Neural progenitor cell (in vitro differentiated cells): Measurements from ENCODE around the gene JAKMIP2.

ENCODE experiments used
- EZH2phosphoT487 ChIP-seq: fragments of 200-600 bp; sonication (generic); IDR thresholded peaks from 2 replicates; pipeline ENCODE4 v1.6.1; 2017; ENCODE audit warnings: antibody characterized with exemption
- TF ChIP-seq, protein P1 (sequence below): fragments of 200-600 bp; sonication (generic); IDR thresholded peaks from 2 replicates; pipeline ENCODE4 v1.5.1; 2017; ENCODE audit warnings: antibody characterized with exemption, mild to moderate bottlenecking

- TF ChIP-seq, protein P1, sequence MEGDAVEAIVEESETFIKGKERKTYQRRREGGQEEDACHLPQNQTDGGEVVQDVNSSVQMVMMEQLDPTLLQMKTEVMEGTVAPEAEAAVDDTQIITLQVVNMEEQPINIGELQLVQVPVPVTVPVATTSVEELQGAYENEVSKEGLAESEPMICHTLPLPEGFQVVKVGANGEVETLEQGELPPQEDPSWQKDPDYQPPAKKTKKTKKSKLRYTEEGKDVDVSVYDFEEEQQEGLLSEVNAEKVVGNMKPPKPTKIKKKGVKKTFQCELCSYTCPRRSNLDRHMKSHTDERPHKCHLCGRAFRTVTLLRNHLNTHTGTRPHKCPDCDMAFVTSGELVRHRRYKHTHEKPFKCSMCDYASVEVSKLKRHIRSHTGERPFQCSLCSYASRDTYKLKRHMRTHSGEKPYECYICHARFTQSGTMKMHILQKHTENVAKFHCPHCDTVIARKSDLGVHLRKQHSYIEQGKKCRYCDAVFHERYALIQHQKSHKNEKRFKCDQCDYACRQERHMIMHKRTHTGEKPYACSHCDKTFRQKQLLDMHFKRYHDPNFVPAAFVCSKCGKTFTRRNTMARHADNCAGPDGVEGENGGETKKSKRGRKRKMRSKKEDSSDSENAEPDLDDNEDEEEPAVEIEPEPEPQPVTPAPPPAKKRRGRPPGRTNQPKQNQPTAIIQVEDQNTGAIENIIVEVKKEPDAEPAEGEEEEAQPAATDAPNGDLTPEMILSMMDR = no peak
- no peak for TF ChIP-seq EZH2phosphoT487
These were observed 26.0 kb downstream of the JAKMIP2 start for GRCh38 chr5:147756566-147756965.
